CD4-positive, alpha-beta T cell treated with Interleukin-15 for 4 hours (primary cell): ENCODE data around the gene QSOX2.

Experiments used
- DNase-seq: peaks from one replicate; pipeline ENCODE4 v3.0.0-alpha.2; 2020; ENCODE audit warnings: low spot score

Gene QSOX2

GRCh38 chr9:136190656-136191055 lies 55.0 kb downstream of the QSOX2 start:
- no peak for DNase-seq

- no peak for DNase-seq
These were observed 55.4 kb downstream of the QSOX2 start for GRCh38 chr9:136190237-136190601.

GRCh38 chr9:136189394-136190236 lies 56.0 kb downstream of the QSOX2 start:
- DNase-seq: no peak

GRCh38 chr9:136187683-136188586 lies 57.7 kb downstream of the QSOX2 start:
- DNase-seq: no peak

- DNase-seq: no peak
These were observed 58.4 kb downstream of the QSOX2 start for GRCh38 chr9:136187197-136187596.

GRCh38 chr9:136186386-136186785 lies 59.2 kb downstream of the QSOX2 start:
- no peak for DNase-seq

- no peak for DNase-seq
These were observed 59.8 kb downstream of the QSOX2 start for GRCh38 chr9:136185596-136186366.

- DNase-seq: no peak
These were observed 60.5 kb downstream of the QSOX2 start for GRCh38 chr9:136185066-136185465.

- no peak for DNase-seq
These were observed 62.7 kb downstream of the QSOX2 start for GRCh38 chr9:136182850-136183422.

- no peak for DNase-seq
These were observed 63.2 kb downstream of the QSOX2 start for GRCh38 chr9:136182420-136182787.

GRCh38 chr9:136181784-136182419 lies 63.7 kb downstream of the QSOX2 start:
- no peak for DNase-seq

- DNase-seq: no peak
These were observed 65.0 kb downstream of the QSOX2 start for GRCh38 chr9:136180586-136180985.

GRCh38 chr9:136179761-136180160 lies 65.9 kb downstream of the QSOX2 start:
- no peak for DNase-seq

GRCh38 chr9:136179101-136179616 lies 66.5 kb downstream of the QSOX2 start:
- DNase-seq: no peak

GRCh38 chr9:136178773-136179075 lies 66.9 kb downstream of the QSOX2 start:
- no peak for DNase-seq

GRCh38 chr9:136178061-136178772 lies 67.4 kb downstream of the QSOX2 start:
- DNase-seq: no peak

- DNase-seq: no peak
These were observed 68.4 kb downstream of the QSOX2 start for GRCh38 chr9:136177224-136177623.

GRCh38 chr9:136175616-136176197 lies 69.9 kb downstream of the QSOX2 start:
- no peak for DNase-seq

GRCh38 chr9:136174779-136175615 lies 70.6 kb downstream of the QSOX2 start:
- no peak for DNase-seq
